CD4-positive, alpha-beta memory T cell (primary cell): ENCODE results near the gene RDH11. TPM values are rescaled to one million over a fixed set of nuclear protein-coding genes. Genes with fewer than 3 reads are reported as not detected.

Experiments used
- CTCF ChIA-PET: fragments of 350-600 bp; sonication (Branson Sonifier 250); formaldehyde crosslinking; loops from one replicate; lab custom pipeline; 2021; ENCODE audit warnings: inconsistent platforms; ENCODE audit not compliant: partially characterized antibody; lab: Charles Lee
- POLR2A ChIA-PET: fragments of 350-600 bp; sonication (Branson Sonifier 250); formaldehyde crosslinking; loops from one replicate; lab custom pipeline; 2021; ENCODE audit not compliant: partially characterized antibody; lab: Charles Lee
- DNase-seq, 5 donors: peaks; one replicate each; pipeline versions ENCODE4 v3.0.0 to v3.0.0-alpha.2; 2020 to 2022; ENCODE audit warnings: mixed read lengths in 1 of 5
- H3K27ac ChIP-seq: one replicate; pipeline ENCODE4 v1.7.0; 2013; ENCODE audit warnings: low read depth, low read length
- H3K27me3 ChIP-seq: 2 replicates; pipeline ENCODE4 v1.7.0; 2013; ENCODE audit warnings: mild to moderate bottlenecking, low read length, moderate library complexity; ENCODE audit not compliant: insufficient read depth
- H3K36me3 ChIP-seq: 2 replicates; pipeline ENCODE4 v1.7.0; 2013; ENCODE audit warnings: mild to moderate bottlenecking, low read length, moderate library complexity; ENCODE audit not compliant: insufficient read depth
- H3K4me1 ChIP-seq: 2 replicates; pipeline ENCODE4 v1.7.0; 2013; ENCODE audit warnings: mild to moderate bottlenecking, low read length, moderate library complexity; ENCODE audit not compliant: insufficient read depth
- H3K4me3 ChIP-seq, 2 donors: one replicate each; pipeline ENCODE4 v1.7.0; 2013; ENCODE audit warnings: low read length in 2 of 2, mild to moderate bottlenecking in 1 of 2
- H3K9me3 ChIP-seq, 2 donors: one replicate each; pipeline ENCODE4 v1.7.0; 2013; ENCODE audit warnings: low read length in 2 of 2, control low read depth in 1 of 2; ENCODE audit not compliant: control insufficient read depth in 1 of 2
- H3K27ac Mint-ChIP-seq, 7 donors: one replicate each; pipeline ENCODE4 v1.8.0; 2020 to 2021; ENCODE audit warnings: mixed read lengths in 7 of 7, mild to moderate bottlenecking in 6 of 7, inconsistent platforms in 3 of 7, moderate library complexity in 3 of 7
- H3K27me3 Mint-ChIP-seq, 2 donors: one replicate each; pipeline ENCODE4 v1.8.0; 2020 to 2021; ENCODE audit warnings: mixed read lengths in 2 of 2
- H3K36me3 Mint-ChIP-seq, 2 donors: one replicate each; pipeline ENCODE4 v1.8.0; 2020 to 2021; ENCODE audit warnings: mixed read lengths in 2 of 2, inconsistent platforms in 1 of 2, mild to moderate bottlenecking in 1 of 2
- H3K4me1 Mint-ChIP-seq, 4 donors: one replicate each; pipeline ENCODE4 v1.8.0; 2020 to 2021; ENCODE audit warnings: mixed read lengths in 4 of 4, mild to moderate bottlenecking in 1 of 4
- H3K4me3 Mint-ChIP-seq, 8 donors: one replicate each; pipeline ENCODE4 v1.8.0; 2020 to 2021; ENCODE audit warnings: mixed read lengths in 8 of 8, mild to moderate bottlenecking in 7 of 8, moderate library complexity in 6 of 8, inconsistent platforms in 3 of 8
- H3K9me3 Mint-ChIP-seq, 8 donors: one replicate each; pipeline ENCODE4 v1.8.0; 2020 to 2021; ENCODE audit warnings: mixed read lengths in 8 of 8, mild to moderate bottlenecking in 5 of 8, inconsistent platforms in 3 of 8, moderate library complexity in 1 of 8
- intact Hi-C: fragments of 100-400 bp; cut with micrococcal nuclease; formaldehyde crosslinking; loops from one replicate; pipeline ENCODE4 v1.15.1; 2023
- polyA plus RNA-seq, 2 donors: library from polyadenylated mRNA; unstranded; fragments of 300-500 nt; fragmentation: Illumina TruSeq; gene quantifications; one replicate each; pipeline ENCODE4 v1.2.3, GENCODE V29; 2021
- total RNA-seq, 2 experiments: library from RNA; stranded (reverse); gene quantifications; one replicate each; pipeline ENCODE4 v1.2.3, GENCODE V29; 2021

RDH11 gene
- total and polyA plus RNA-seq, 4 experiments from 2014 or later, result 45.2 to 95.3 (median 59.4) TPM

- peak within 1 kb of the TSS; percentile 72 to 95 (median 92) for H3K27ac Mint-ChIP-seq
- no peaks in the 10 kb centered on the region for H3K27me3 Mint-ChIP-seq
- Histone ChIP-seq H3K27me3 (no peaks in the 10 kb centered on the region), H3K36me3 (no peaks in the 10 kb centered on the region), H3K9me3 (no peaks in the 10 kb centered on the region), H3K4me3 (peak within 1 kb of the TSS; percentile 66 to 96), H3K4me1 (peaks cover 48% of the 10 kb centered on the region), H3K27ac (peak within 1 kb of the TSS; percentile 87)
- POLR2A ChIA-PET, result interaction anchor here (0.6 to 3.3 kb wide), 11 partner anchors 13 to 1724 kb away, joined by 3 to 28 read pairs (median 3); partner anchors contain the start of genes ATP6V1D, EIF2S1, ERH and PIGH
- CTCF ChIA-PET, result interaction anchor here (0.9 to 1.9 kb wide), 8 partner anchors 17 to 75 kb away, joined by 3 to 10 read pairs (median 5); partner anchors contain the start of gene PIGH
- DNase-seq, result peak; percentile 78 to 85 (median 81)
- H3K36me3 Mint-ChIP-seq, result peaks cover 0 to 10% of the 10 kb centered on the region in 2 donors
- peaks cover 22 to 54% (median 39%) of the 10 kb centered on the region in 4 donors for H3K4me1 Mint-ChIP-seq
- H3K9me3 Mint-ChIP-seq, result no peaks in the 10 kb centered on the region
- intact Hi-C loops, result loop anchor here (1.0 to 2.0 kb wide), 5 partner anchors 21 to 1724 kb away; partner anchors contain the start of genes ARG2, ERH, PIGH and RAD51B
- H3K4me3 Mint-ChIP-seq, result peak within 1 kb of the TSS; percentile 86 to 94 (median 91)
These were observed 20.9 kb downstream of the RDH11 start, which contains the start of gene VTI1B for GRCh38 chr14:67674480-67675218. Gene VTI1B, minus strand, starts transcription at chr14:67674632. Its CDS starts 143 bp downstream, at chr14:67674489.

GRCh38 chr14:67674139-67674479 lies 21.5 kb downstream of the RDH11 start:
- peak in 2 of 5 donors; percentile 52 to 58 for DNase-seq
- CTCF ChIA-PET, result interaction anchor here (1.0 to 1.9 kb wide), 6 partner anchors 18 to 74 kb away, joined by 3 to 6 read pairs (median 5); partner anchors contain the start of gene PIGH
- peak overlapping the region; percentile 72 to 95 (median 84) for H3K27ac Mint-ChIP-seq
- H3K4me3 Mint-ChIP-seq, result peak overlapping the region; percentile 85 to 94 (median 91)
- POLR2A ChIA-PET, result interaction anchor here (0.6 to 3.3 kb wide), 6 partner anchors 18 to 315 kb away, joined by 3 to 28 read pairs (median 6); partner anchors contain the start of genes ATP6V1D, PIGH, RDH11 and ZFYVE26
- intact Hi-C loops, result loop anchor here (1.0 to 2.0 kb wide), 5 partner anchors 21 to 1725 kb away; partner anchors contain the start of genes ARG2, ERH, PIGH and RAD51B
- H3K4me1 Mint-ChIP-seq, result peaks cover 26 to 59% (median 44%) of the 10 kb centered on the region in 4 donors
- Histone ChIP-seq H3K36me3 (no peaks in the 10 kb centered on the region), H3K27me3 (no peaks in the 10 kb centered on the region), H3K4me1 (peaks cover 52% of the 10 kb centered on the region), H3K4me3 (peak overlapping the region; percentile 66 to 96), H3K9me3 (no peaks in the 10 kb centered on the region), H3K27ac (peak overlapping the region; percentile 87)
- H3K9me3 Mint-ChIP-seq, result no peaks in the 10 kb centered on the region
- H3K36me3 Mint-ChIP-seq, result peaks cover 0 to 10% of the 10 kb centered on the region in 2 donors
- no peaks in the 10 kb centered on the region for H3K27me3 Mint-ChIP-seq

- H3K9me3 ChIP-seq, result no peaks in the 10 kb centered on the region
- H3K4me1 ChIP-seq, result peaks cover 59% of the 10 kb centered on the region
- no peaks in the 10 kb centered on the region for H3K36me3 ChIP-seq
- Mint-ChIP-seq H3K4me3 (peak overlapping the region; percentile 80 to 94 (median 89)), H3K27me3 (no peaks in the 10 kb centered on the region), H3K9me3 (no peaks in the 10 kb centered on the region), H3K4me1 (peaks cover 30 to 66% (median 48%) of the 10 kb centered on the region in 4 donors), H3K36me3 (peaks cover 0 to 5% of the 10 kb centered on the region in 2 donors), H3K27ac (peak overlapping the region in 5 of 7 donors; percentile 35 to 95 (median 83))
- H3K4me3 ChIP-seq, result peak overlapping the region; percentile 66 to 96
- no peaks in the 10 kb centered on the region for H3K27me3 ChIP-seq
- ChIA-PET POLR2A (interaction anchor here (0.9 to 3.3 kb wide), 4 partner anchors 19 to 73 kb away, joined by 4 to 28 read pairs (median 14); partner anchors contain the start of genes PIGH and RDH11), CTCF (interaction anchor here (0.9 to 1.9 kb wide), 10 partner anchors 9 to 89 kb away, joined by 3 to 6 read pairs (median 4); partner anchors contain the start of gene PIGH)
- intact Hi-C loops, result no loop called here
- no peak for DNase-seq
- peak overlapping the region; percentile 87 for H3K27ac ChIP-seq
These were observed 22.1 kb downstream of the RDH11 start for GRCh38 chr14:67673451-67673850.

- no peak overlapping the region for H3K27ac ChIP-seq
- no peak for DNase-seq
- Mint-ChIP-seq H3K27ac (peak overlapping the region in 5 of 7 donors; percentile 3 to 85 (median 57)), H3K36me3 (peaks cover 0 to 7% of the 10 kb centered on the region in 2 donors), H3K4me1 (peaks cover 38 to 78% (median 58%) of the 10 kb centered on the region in 4 donors), H3K4me3 (peak overlapping the region in 1 of 8 donors; percentile 12), H3K9me3 (no peaks in the 10 kb centered on the region), H3K27me3 (no peaks in the 10 kb centered on the region)
- peaks cover 59% of the 10 kb centered on the region for H3K4me1 ChIP-seq
- POLR2A ChIA-PET, result interaction anchor here (1.2 kb wide), 1 partner anchor 69 kb away, joined by 3 read pairs; the partner anchor contains the start of gene PIGH
- no peak overlapping the region for H3K4me3 ChIP-seq
- H3K27me3 ChIP-seq, result no peaks in the 10 kb centered on the region
- no peaks in the 10 kb centered on the region for H3K36me3 ChIP-seq
- intact Hi-C loops, result no loop called here
- no peaks in the 10 kb centered on the region for H3K9me3 ChIP-seq
- CTCF ChIA-PET, result interaction anchor here (0.7 to 3.7 kb wide), 7 partner anchors 24 to 244 kb away, joined by 3 to 19 read pairs (median 3); partner anchors contain the start of genes PIGH and RDH11
These were observed 27.0 kb downstream of the RDH11 start for GRCh38 chr14:67668559-67668958.

GRCh38 chr14:67666750-67667449 lies 28.7 kb downstream of the RDH11 start:
- DNase-seq, result peak; percentile 42 to 45 (median 45)
- H3K9me3 ChIP-seq, result no peaks in the 10 kb centered on the region
- H3K4me1 ChIP-seq, result peaks cover 43% of the 10 kb centered on the region
- Mint-ChIP-seq H3K36me3 (peaks cover 0 to 14% of the 10 kb centered on the region in 2 donors), H3K4me3 (no peak overlapping the region), H3K27me3 (no peaks in the 10 kb centered on the region), H3K4me1 (peaks cover 32 to 66% (median 51%) of the 10 kb centered on the region in 4 donors), H3K27ac (peak overlapping the region; percentile 6 to 75 (median 61)), H3K9me3 (no peaks in the 10 kb centered on the region)
- H3K27ac ChIP-seq, result no peak overlapping the region
- CTCF ChIA-PET, result interaction anchor here (0.7 to 4.3 kb wide), 14 partner anchors 19 to 242 kb away, joined by 3 to 35 read pairs (median 6); partner anchors contain the start of genes ARG2, PIGH and RDH12
- H3K36me3 ChIP-seq, result no peaks in the 10 kb centered on the region
- POLR2A ChIA-PET, result interaction anchor here (0.6 kb wide), 1 partner anchor 48 kb away, joined by 3 read pairs; no protein-coding TSS in a partner anchor
- no peak overlapping the region for H3K4me3 ChIP-seq
- intact Hi-C loops, result loop anchor here (1.0 to 2.0 kb wide), 5 partner anchors 38 to 240 kb away; partner anchors contain the start of gene ARG2
- no peaks in the 10 kb centered on the region for H3K27me3 ChIP-seq

- Histone ChIP-seq H3K4me1 (peaks cover 36% of the 10 kb centered on the region), H3K36me3 (peaks cover 1% of the 10 kb centered on the region), H3K27me3 (no peaks in the 10 kb centered on the region), H3K9me3 (no peaks in the 10 kb centered on the region), H3K4me3 (no peak overlapping the region), H3K27ac (no peak overlapping the region)
- Mint-ChIP-seq H3K27me3 (no peaks in the 10 kb centered on the region), H3K4me1 (peaks cover 31 to 58% (median 46%) of the 10 kb centered on the region in 4 donors), H3K36me3 (peaks cover 0 to 15% of the 10 kb centered on the region in 2 donors), H3K9me3 (no peaks in the 10 kb centered on the region), H3K27ac (peak overlapping the region in 5 of 7 donors; percentile 12 to 73 (median 39)), H3K4me3 (no peak overlapping the region)
- CTCF ChIA-PET, result interaction anchor here (0.8 to 4.3 kb wide), 10 partner anchors 26 to 241 kb away, joined by 3 to 35 read pairs (median 8); no protein-coding TSS in a partner anchor
- DNase-seq, result no peak
- intact Hi-C loops, result loop anchor here (2.0 kb wide), 1 partner anchor 39 kb away; no protein-coding TSS in a partner anchor
- POLR2A ChIA-PET, result interaction anchor here (0.6 to 0.8 kb wide), 2 partner anchors 66 to 102 kb away, joined by 3 read pairs; partner anchors contain the start of gene PIGH
These were observed 29.7 kb downstream of the RDH11 start for GRCh38 chr14:67665868-67666267.
